DOHH2 (cell line): ENCODE measurements around the gene AMPH.

Experiments
- CTCF ChIP-seq: fragments of 200-600 bp; sonication (generic); IDR thresholded peaks from one replicate; pipeline ENCODE4 v1.5.1; 2014; ENCODE audit warnings: antibody characterized with exemption, mild to moderate bottlenecking, low read depth, low read length; ENCODE audit not compliant: poor library complexity, severe bottlenecking
- EZH2phosphoT487 ChIP-seq: fragments of 200-600 bp; sonication (generic); IDR thresholded peaks from 2 replicates; pipeline ENCODE4 v1.6.1; 2017; ENCODE audit warnings: borderline replicate concordance, mild to moderate bottlenecking, antibody characterized with exemption, low read length, moderate library complexity, mixed read lengths

GRCh38 chr7:38507384-38507783, 123.8 kb downstream of the AMPH start:
- TF ChIP-seq CTCF: no peak
- no peak for TF ChIP-seq EZH2phosphoT487
